ENCODE results near the gene ASRGL1. TPM values are rescaled to one million over a fixed set of nuclear protein-coding genes. Genes with fewer than 3 reads are reported as not detected.

The ASRGL1 gene
- total RNA-seq, 1 donor from 2014 or later: 55.7 TPM

DNA sequence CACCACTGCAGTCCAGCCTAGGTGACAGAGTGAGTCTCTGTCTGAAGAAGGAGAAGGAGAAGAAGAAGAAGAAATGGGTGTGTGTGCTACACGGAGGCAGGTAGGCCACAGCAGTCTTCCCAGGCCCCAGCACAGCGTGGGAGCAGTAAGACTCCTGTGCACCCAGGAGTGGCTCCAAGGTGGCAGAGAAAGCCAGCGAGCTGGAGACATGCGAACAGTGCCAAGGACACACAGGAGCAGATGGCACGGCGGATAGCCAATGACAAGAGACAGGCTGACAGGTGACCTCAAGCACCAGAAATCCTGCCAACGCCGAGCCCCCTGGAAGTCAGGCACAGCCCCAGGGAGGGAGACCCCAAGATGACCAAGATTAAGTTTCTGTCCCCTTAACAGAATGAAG, 72.6 kb downstream of the ASRGL1 start:
- Mint-ChIP-seq H3K9me3 (ENCODE audit: unreplicated experiment) (no peaks in the 10 kb centered on the region), H3K36me3 (ENCODE audit: unreplicated experiment) (no peaks in the 10 kb centered on the region), H3K27me3 (ENCODE audit: unreplicated experiment) (no peaks in the 10 kb centered on the region), H3K4me1 (ENCODE audit: low read depth, unreplicated experiment) (peaks cover 4% of the 10 kb centered on the region), H3K27ac (ENCODE audit: unreplicated experiment) (no peak overlapping the region), H3K4me3 (ENCODE audit: unreplicated experiment) (no peak overlapping the region)
- no peak for DNase-seq
- no peak for TF ChIP-seq CTCF (IDR thresholded peaks at IDR 0.05; ENCODE audit: partially characterized antibody, unreplicated experiment)

GRCh38 chr11:62410972-62411371, 73.7 kb downstream of the ASRGL1 start:
- Mint-ChIP-seq H3K9me3 (ENCODE audit: unreplicated experiment) (no peaks in the 10 kb centered on the region), H3K27ac (ENCODE audit: unreplicated experiment) (no peak overlapping the region), H3K4me3 (ENCODE audit: unreplicated experiment) (no peak overlapping the region), H3K4me1 (ENCODE audit: low read depth, unreplicated experiment) (no peaks in the 10 kb centered on the region), H3K27me3 (ENCODE audit: unreplicated experiment) (no peaks in the 10 kb centered on the region), H3K36me3 (ENCODE audit: unreplicated experiment) (no peaks in the 10 kb centered on the region)
- DNase-seq: no peak
- no peak for TF ChIP-seq CTCF (IDR thresholded peaks at IDR 0.05; ENCODE audit: partially characterized antibody, unreplicated experiment)

- no peaks in the 10 kb centered on the region for H3K36me3 Mint-ChIP-seq (ENCODE audit: unreplicated experiment)
- DNase-seq: no peak
- H3K27ac Mint-ChIP-seq (ENCODE audit: unreplicated experiment): no peak overlapping the region
- TF ChIP-seq CTCF (IDR thresholded peaks at IDR 0.05; ENCODE audit: partially characterized antibody, unreplicated experiment): no peak
- H3K9me3 Mint-ChIP-seq (ENCODE audit: unreplicated experiment): peaks cover 2% of the 10 kb centered on the region
- no peak overlapping the region for H3K4me3 Mint-ChIP-seq (ENCODE audit: unreplicated experiment)
- no peaks in the 10 kb centered on the region for H3K4me1 Mint-ChIP-seq (ENCODE audit: low read depth, unreplicated experiment)
- no peaks in the 10 kb centered on the region for H3K27me3 Mint-ChIP-seq (ENCODE audit: unreplicated experiment)
These were observed 74.3 kb downstream of the ASRGL1 start for GRCh38 chr11:62411524-62411923.

DNA sequence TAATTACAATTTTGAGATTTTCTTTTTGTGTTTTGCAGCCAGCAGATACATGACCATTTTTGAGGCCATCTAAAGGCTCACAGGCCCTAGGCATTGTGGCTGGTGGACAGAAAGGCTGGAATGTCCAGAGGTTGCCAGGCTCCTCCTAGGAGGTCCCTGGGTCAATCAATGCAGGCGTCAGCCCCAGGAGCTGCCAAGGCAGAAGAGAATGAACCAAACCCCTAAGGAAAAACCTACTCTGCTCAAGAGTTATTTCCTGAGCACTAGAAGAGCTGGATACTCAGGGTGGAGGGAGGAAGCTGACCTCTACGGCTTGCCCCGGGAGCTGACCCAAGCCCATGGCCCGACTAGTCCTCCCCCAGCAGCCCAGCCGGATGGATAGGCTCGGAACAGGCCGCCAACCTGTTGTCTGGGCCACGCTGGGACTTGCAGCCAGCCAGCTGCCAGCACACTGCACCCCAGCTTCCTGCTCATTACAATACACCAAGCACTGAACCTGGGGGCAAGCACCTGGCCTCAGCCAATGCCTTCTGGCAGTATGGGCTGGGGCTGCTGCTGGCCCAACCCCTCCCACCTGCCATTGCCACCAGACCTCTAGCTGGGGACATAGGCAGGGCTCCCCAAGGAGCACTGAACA, 75.9 kb downstream of the ASRGL1 start:
- no peaks in the 10 kb centered on the region for H3K4me1 Mint-ChIP-seq (ENCODE audit: low read depth, unreplicated experiment)
- peaks cover 8% of the 10 kb centered on the region for H3K36me3 Mint-ChIP-seq (ENCODE audit: unreplicated experiment)
- no peaks in the 10 kb centered on the region for H3K27me3 Mint-ChIP-seq (ENCODE audit: unreplicated experiment)
- peaks cover 2% of the 10 kb centered on the region for H3K9me3 Mint-ChIP-seq (ENCODE audit: unreplicated experiment)
- no peak for TF ChIP-seq CTCF (IDR thresholded peaks at IDR 0.05; ENCODE audit: partially characterized antibody, unreplicated experiment)
- no peak for DNase-seq
- H3K4me3 Mint-ChIP-seq (ENCODE audit: unreplicated experiment): no peak overlapping the region
- H3K27ac Mint-ChIP-seq (ENCODE audit: unreplicated experiment): no peak overlapping the region

DNA sequence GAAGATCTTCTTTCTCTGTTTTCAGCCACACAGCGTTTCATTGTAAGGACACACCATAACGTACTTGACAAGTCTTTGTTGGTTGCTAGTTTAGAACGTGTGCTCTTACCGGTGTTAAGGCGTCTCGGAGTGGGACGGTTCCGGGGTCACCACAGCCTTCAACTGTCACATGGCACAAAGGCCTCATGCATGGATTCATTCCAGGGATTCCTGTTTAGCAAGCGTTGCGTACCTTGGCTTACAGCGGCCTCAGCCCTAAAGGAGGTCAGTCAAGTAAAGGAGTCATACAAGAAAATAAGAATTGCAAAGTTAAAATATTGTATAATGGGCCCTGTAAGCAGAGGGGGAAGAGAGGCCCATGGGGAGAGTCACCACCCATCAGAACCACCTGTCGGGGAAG, 79.3 kb downstream of the ASRGL1 start:
- DNase-seq: no peak
- H3K9me3 Mint-ChIP-seq (ENCODE audit: unreplicated experiment): peaks cover 2% of the 10 kb centered on the region
- no peak overlapping the region for H3K27ac Mint-ChIP-seq (ENCODE audit: unreplicated experiment)
- TF ChIP-seq CTCF (IDR thresholded peaks at IDR 0.05; ENCODE audit: partially characterized antibody, unreplicated experiment): no peak
- no peaks in the 10 kb centered on the region for H3K4me1 Mint-ChIP-seq (ENCODE audit: low read depth, unreplicated experiment)
- no peak overlapping the region for H3K4me3 Mint-ChIP-seq (ENCODE audit: unreplicated experiment)
- peaks cover 2% of the 10 kb centered on the region for H3K27me3 Mint-ChIP-seq (ENCODE audit: unreplicated experiment)
- peaks cover 8% of the 10 kb centered on the region for H3K36me3 Mint-ChIP-seq (ENCODE audit: unreplicated experiment)
